Posterior cingulate gyrus (tissue), 11 donors: ENCODE results near the gene KCNH6.

Experiments used
- DNase-seq, 10 donors: peaks; one replicate each; pipeline versions ENCODE4 v3.0.0 to v3.0.0-alpha.2; 2020 to 2021; ENCODE audit warnings: mixed read lengths in 3 of 10
- intact Hi-C: fragments of 100-400 bp; cut with DNase I; formaldehyde crosslinking; loops from one replicate; pipeline ENCODE4 v1.15.1; 2023

Gene KCNH6

DNA sequence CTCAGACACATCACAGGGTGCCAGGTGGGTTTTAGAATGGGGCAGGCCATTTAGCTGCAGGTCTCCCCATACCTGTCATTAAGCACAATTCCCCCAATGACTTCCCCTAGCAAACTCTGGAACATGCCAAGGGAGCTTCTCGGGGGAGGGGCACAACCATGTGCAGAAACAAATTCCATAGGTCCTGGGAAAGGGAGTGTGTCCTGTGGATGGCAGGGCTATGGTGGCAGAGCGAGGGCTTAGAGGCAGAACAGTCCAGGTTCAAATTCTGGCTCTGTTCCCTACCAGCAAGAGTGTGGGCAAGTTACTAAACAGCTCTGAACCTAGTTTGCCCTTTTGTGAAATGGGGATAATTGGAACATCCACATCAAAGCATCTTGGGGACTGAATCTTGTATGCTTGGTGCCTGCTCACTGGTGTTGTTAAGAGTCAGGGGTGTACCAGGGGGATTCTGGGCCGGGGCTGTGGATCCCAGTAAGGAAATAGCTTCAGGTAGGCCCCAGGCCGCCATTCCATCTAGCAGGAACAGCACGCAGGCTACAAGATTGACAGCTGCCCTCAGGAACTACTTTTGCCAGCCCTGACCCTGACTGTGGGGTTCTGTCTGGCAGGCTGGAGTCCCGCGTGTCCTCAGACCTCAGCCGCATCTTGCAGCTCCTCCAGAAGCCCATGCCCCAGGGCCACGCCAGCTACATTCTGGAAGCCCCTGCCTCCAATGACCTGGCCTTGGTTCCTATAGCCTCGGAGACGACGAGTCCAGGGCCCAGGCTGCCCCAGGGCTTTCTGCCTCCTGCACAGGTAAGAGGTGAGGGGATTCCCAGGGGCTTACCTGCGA, 21.5 kb downstream of the KCNH6 start:
- peak in 3 of 10 donors; percentile 39 to 81 (median 57) for DNase-seq
- intact Hi-C loops = loop anchor here (10.0 kb wide), 1 partner anchor 100 kb away; the partner anchor contains the start of gene CYB561

DNA sequence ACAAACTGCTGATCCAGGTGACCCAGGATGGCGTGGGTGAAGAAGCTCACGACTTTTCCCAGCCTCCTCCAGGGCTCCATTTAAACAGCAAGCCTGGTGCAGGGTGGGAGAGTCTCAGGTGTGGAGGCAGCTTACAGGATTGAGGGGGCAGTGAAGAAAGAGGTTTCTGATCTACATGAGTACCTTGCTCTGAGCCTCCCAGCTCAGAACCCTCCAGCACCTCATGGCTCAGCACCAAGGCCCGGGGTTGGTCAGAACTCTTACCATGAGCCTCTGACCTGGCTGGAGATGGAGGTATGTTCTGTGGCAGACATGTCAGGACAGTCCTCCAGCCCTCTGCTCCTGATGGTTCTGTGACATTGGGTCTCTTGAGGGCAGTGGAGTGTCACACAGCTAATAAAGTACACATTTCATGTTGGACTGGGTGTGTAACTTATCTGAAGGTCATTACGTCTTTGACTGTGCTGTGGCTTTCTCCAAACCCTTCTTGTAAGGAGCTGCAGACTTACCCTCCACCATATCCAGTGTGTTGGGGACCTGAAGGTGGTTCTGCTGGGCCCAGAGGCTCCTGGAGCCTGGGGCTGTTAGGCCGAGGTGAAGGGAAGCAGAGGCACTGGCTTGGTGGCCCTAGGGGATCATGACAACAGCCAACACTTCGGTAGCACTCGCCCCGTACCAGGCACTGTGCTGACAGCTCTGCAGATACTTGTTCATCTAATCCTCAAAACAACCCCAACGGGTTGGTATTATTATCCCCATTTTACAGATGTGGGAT, 23.3 kb downstream of the KCNH6 start:
- peak in 1 of 10 donors; percentile 55 for DNase-seq

DNA sequence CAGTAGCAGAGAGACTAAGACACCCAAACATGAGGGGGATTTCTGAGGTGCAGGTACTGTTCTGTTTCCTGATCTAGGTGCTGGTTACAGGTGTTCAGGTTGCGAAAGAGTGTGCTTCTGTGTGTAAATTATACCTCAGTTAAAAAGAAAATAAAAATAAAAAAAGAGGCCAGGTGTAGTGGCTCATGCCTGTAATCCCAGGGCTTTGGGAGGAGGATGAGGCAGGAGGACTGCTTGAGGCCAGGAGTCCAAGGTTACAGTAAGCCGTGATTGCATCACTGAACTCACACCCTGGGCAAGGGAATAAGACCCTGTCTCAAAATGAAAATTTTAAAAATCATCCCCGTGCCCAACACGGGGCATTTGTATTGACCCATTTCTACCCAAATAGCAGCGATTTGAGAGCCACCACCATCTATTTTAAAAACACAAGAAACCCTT, 23.9 kb downstream of the KCNH6 start:
- intact Hi-C loops = loop anchor here (10.0 kb wide), 1 partner anchor 102 kb away; the partner anchor contains the start of gene CYB561

More for the DNA sequence above, 23.3 kb downstream of the KCNH6 start:
- intact Hi-C loops = loop anchor here (10.0 kb wide), 1 partner anchor 102 kb away; the partner anchor contains the start of gene CYB561

DNA sequence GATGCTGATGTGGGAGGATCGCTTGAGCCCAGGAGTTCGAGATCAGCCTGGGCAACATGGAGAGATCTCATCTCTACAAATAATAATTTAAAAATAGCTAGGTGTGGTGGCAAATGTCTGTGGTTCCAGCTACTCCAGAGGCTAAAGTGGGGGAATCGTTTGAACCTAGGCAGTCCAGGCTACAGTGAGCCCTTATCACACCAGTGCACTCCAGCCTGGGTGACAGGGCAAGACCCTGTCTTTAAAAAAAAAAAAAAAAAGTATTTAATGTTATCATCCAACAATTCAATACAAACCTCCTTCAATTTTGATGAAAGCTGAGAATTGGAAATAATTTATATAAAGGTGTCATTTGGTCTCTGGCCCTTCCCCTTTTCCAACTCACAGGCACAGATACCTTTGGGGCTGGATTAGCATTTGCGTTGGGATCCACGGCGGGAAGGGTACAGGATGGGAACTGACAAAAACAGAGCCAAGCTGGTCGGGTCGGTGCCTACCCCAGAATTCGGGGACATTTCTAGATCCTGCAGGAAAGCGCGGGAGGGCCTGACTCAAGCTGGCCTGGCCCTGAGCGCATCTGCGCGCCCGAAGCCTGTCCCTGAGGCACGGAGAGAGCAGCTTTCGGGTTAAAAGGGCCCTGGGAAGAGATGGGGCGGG, 26.3 kb downstream of the KCNH6 start:
- intact Hi-C loops = loop anchor here (10.0 kb wide), 1 partner anchor 105 kb away; the partner anchor contains the start of gene CYB561

More for the DNA sequence above, 23.9 kb downstream of the KCNH6 start:
- DNase-seq = no peak

DNA sequence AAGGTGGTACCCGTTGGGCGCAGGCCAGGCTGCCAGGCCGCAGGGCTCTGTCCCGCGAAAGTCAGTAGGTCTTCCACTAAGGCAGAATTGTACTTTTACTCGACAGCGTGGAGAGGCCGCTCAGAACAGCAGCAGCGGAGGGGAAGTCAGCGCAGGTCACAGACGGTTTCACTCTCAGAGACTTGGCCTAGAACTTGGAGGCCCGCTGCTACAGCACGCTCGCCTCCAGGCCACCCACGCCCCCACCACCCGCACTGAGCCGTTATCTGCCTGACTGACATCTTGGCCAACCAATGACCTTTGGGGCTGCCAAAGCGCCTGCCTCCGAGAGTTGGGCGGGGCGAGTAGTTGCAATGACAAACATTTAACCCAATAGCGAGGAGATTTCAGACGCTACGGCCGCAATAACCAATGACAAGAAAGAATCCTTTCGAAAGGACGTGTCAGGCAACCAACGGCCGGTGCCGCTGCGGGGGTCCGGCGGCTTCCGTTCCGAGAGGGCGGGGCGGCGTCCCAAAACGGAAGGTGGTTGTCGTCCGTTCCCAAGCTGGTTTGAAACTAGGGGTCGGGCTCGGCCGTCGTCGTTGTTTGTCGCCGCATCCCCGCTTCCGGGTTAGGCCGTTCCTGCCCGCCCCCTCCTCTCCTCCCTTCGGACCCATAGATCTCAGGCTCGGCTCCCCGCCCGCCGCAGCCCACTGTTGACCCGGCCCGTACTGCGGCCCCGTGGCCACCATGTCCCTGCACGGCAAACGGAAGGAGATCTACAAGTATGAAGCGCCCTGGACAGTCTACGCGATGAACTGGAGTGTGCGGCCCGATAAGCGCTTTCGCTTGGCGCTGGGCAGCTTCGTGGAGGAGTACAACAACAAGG, 27.0 kb downstream of the KCNH6 start, which contains the start of gene DCAF7:
DCAF7 (plus strand) TSS at position 532 of the 871 bp plus-strand sequence; CDS start at position 733, 201 bp downstream.
- intact Hi-C loops = loop anchor here (5.0 to 10.0 kb wide), 2 partner anchors 72 to 105 kb away; partner anchors contain the start of genes CYB561 and MAP3K3

More for the DNA sequence above, 26.3 kb downstream of the KCNH6 start:
- peak in 5 of 10 donors; percentile 22 to 92 (median 77) for DNase-seq

DNA sequence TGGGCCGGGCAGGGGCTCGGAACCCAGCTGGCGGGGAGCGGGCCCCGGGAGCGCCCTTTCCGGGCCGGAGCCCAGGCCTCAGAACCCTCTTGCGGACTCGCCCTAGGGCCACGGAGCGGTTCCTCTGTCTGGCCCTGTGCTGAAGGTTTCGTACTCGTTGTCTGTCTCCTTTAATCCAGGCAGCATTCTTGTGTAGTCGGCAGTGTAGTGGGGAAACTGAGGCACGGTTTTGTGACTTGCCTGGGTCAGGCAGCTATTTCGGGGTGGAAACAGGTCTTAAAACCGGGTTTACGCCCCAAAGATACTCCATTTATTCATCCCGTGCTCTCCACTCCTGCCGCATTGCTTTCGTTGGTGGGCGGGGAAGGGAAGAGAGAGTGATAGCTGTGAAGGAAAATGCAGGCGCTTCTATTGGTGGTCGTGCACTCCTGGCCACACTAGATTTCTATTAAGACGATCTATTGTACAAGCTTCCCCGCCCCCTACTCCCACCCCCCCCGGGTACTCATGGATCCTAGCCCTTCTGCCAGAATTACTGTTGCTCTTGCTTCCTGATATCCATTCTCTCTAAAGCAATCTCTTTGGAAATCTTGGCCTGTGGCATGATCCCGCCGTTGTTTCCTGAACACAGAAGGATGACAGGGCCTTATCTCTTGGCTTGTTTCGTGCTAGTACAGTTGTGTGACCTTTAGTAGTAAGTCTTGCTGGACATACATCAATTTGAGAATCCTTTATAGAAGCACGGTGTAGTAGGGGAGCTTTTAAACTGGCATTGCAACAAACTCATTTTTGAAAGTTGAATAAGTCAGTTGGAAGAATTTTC, 27.9 kb downstream of the KCNH6 start:
- intact Hi-C loops = loop anchor here (5.0 kb wide), 1 partner anchor 71 kb away; the partner anchor contains the start of gene MAP3K3
- DNase-seq = no peak

More for the DNA sequence above, 27.0 kb downstream of the KCNH6 start, which contains the start of gene DCAF7:
- peak; percentile 99 to 100 (median 99) for DNase-seq

DNA sequence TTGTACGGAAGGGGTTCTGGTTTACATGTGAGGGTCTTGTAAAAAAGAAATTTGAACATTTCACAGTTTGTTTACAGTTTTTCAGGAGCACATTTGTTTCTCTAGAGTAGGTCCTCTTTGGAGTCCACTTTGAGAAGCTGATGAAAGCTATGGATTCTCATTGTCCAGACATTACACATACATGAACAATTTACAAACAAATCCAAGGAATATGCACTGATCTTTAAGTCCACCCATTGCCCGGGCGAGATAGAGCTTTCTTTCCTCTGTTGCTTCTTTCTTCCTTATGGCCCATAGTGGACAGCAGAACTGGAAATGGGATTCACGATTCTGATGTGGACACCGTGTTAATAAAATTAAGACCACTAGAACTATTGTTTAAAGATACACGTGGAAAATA, 29.1 kb downstream of the KCNH6 start:
- intact Hi-C loops = loop anchor here (5.0 kb wide), 1 partner anchor 70 kb away; the partner anchor contains the start of gene MAP3K3

DNA sequence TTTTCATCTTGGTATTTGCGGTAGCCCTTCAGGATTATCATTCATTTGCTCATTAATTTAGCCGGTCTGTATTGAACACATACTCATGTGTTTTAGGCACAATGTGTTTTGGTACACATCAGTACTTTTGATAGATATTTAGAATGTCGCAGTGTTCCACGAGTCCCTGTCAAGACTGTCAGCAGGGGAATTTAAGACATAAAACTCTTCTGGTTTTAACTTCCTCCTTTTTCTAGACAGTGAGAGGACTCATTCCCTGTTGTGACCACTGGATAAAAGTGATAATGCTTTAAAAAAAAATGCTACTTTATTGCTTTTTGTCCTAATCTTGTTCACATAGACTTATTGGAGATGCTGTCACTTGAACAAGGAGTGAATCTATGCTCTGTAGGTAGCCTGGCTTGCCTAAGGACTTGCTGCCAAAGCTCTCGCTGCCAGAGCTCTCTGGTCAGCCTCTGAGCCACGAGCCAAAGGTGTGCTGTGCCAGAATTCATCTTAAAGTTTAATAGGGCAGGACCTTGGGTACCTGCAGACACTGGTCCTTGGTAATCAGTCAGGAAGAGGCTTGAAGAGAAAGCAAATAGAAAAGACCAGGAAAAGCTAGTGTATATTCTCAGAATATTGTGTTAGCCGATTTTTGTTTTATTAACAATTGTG, 32.5 kb downstream of the KCNH6 start:
- no peak for DNase-seq
- intact Hi-C loops = no loop called here

More for the DNA sequence above, 29.1 kb downstream of the KCNH6 start:
- DNase-seq = no peak

DNA sequence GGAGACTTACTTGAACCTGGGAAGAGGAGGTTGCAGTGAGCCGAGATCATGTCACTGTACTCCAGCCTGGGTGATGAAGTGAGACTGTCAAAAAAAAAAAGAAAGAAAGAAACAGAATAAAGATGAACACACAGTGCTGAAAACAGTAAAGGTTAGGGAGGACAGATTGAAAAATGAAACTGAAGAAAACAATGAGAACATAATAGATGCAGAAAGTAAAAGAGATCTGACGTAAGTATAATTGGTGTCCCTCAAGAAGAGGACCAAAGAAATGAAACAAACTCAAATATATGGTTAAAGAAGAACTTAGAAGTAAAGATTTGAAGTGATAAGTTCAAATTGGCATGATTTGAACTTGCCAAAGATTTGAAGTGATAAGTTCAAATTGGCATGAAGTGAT, 34.3 kb downstream of the KCNH6 start:
- intact Hi-C loops = no loop called here

DNA sequence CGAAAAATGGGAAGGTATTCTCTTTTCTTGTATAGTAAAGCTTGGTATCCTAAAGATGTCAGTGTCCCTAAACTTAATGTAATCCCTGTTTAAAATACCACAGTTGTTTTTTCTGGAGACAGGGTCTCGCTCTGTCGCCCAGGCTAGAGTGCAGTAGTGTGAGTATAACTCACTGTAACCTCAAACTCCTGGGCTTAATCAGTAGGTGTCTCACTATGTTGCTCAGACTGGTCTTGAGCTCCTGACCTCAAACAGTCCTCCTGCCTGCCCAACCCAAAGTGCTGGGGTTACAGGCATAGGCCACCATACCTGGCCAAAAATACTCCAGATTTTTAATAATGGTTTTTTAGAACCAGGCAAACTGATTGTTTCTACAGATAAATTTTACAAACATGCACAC, 35.3 kb downstream of the KCNH6 start:
- intact Hi-C loops = no loop called here
- DNase-seq = no peak

More for the DNA sequence above, 34.3 kb downstream of the KCNH6 start:
- no peak for DNase-seq

DNA sequence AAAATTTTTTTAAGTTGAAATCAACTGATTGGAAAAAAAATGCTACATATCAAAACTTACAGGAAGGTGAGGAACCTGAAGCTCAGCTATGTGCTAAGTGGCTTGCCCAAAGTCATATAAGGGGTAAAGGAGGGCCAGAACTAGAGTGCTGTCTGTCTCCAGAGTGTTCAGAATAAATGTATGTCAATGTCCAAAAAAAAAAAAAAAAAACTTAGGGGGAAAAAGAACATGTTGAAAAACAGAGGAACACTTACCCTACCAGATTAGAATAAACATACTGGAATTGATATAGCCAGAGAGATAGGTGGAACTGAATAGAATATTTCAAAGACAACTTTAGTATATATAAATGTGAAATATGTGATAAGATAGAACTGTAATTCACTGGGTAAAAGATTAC, 38.7 kb downstream of the KCNH6 start:
- no peak for DNase-seq
- intact Hi-C loops = no loop called here

DNA sequence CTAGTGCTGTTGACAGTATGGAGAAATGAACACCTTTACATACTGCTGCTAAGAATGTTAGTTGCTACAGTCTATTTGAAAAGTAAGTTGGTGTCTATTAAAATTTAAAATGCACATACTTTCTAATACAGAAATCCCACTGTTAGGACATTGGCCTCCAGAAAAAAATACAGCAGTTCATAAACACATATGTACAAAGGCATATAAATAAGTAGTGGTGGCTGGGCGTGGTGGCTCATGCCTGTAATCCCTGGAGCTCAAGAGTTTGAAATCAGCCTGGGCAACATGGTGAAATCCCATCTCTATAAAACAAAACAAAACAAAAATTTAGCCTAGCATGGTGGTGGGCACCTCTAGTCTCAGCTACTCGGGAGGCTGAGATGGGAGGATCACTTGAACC, 40.2 kb downstream of the KCNH6 start:
- intact Hi-C loops = no loop called here
- DNase-seq = no peak

DNA sequence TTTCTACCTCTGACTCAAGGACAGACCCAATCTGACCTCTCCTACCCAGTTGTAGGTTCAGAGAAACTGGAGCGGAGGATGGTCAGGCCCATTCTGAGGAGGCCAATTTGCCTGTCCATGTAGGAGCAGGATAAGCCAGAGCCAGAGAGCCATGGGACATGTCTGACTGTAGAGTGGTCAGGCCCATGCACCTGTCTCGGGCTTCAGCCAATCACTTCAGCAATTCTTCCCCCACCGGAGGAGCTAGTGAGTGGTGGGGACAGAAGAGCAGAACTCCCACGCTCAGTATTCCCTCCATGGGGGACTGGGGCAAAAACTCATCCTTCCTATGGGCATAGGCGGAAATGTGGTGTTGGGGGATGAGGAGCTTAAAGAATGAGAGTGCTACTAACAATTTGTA, 41.4 kb downstream of the KCNH6 start:
- DNase-seq = no peak
- intact Hi-C loops = no loop called here

DNA sequence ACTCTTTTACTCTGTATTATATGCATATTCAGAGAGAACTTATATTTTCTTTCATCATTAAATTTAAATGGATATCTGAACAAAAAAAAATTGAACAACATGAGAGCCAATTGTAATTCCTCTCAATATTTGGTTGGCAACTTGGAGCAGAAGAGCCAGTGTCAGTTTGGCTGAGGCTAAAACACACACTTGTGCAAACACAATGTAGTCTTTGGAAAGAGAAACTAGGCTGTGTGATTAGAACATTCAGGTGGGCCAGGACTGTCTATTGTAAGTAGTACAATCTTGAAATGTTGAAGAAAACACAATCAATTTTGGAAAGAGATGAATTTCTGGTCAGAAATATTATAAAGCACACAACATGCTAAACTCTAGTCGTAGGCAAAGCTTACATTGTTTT, 44.1 kb downstream of the KCNH6 start:
- no peak for DNase-seq
- intact Hi-C loops = no loop called here

DNA sequence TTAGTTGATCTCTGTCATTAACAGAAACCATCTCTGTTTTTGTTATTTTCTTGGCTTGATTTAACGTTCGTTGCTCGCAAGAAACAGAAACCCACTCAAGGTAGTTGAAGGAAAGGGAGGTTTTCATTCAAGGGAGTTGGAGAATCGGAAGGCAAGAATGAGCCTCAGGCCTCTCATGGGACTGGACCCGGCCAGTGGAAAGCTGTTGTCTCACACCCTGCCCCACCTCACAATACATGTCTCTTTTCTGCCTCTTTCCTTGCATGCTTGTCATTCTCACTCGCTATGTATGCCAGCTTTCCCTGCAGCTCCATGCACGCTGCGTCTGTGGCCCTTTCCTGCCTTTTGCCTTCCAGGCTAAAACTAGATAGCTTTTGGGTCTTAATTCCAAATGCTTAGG, 45.4 kb downstream of the KCNH6 start:
- no peak for DNase-seq
- intact Hi-C loops = no loop called here

DNA sequence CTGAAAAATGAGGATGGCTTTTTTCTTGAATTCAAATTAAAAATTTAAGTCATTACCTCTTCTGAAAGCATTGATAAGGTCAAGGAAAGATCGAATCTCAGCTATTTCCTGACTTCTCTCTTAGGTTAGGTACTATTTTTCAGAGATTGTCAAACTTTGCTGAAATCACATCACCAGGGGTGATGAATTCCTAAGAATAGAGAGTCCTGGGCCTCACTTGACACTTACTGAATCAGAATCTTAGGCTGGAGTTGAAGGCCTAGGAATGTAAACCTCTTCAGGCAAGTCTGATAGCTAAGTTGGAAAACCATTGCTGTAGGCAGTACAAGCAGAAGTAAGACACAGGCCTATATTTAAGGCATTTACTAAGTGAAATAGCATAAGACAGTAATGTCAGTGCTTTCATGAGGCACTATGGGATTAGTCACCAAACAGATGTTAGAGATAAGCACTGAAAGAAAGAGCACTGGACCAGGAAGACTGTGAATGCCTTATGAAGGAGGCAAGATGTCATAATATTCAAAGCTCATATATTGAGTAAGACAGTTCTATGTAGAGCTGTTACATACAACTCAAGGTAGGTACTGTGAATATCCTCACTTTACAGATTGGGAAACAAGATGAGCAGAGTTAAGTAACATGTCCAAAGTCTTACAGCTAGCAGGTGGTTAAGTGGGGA, 48.6 kb downstream of the KCNH6 start:
- intact Hi-C loops = no loop called here
- no peak for DNase-seq

DNA sequence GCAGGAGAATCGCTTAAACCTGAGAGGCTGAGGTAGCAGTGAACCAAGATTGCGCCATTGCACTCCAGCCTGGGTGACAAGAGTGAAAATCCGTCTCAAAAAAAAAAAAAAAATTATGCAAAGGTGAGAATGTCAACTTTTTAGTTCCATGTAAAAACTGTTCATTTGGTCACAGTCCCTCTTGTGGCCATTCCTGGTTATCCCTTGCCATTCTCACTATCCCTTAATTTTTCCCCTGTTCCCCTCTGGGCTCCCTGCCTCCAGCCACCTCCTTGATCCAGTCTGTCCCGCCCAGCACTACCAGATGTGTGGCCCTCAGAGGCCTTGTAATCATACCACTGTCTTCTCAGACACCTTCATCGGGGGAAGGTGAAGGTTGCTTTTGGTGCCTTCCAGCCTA, 50.5 kb downstream of the KCNH6 start:
- intact Hi-C loops = no loop called here
- no peak for DNase-seq
